ENCODE measurements around the gene PTPN18. TPM values are rescaled to one million over a fixed set of nuclear protein-coding genes. Genes with fewer than 3 reads are reported as not detected.

PTPN18 gene
- total and polyA plus RNA-seq, 2 donors (not counting 1 experiment from before 2014, with no cell fraction given) = 91.0 to 102 TPM

DNA sequence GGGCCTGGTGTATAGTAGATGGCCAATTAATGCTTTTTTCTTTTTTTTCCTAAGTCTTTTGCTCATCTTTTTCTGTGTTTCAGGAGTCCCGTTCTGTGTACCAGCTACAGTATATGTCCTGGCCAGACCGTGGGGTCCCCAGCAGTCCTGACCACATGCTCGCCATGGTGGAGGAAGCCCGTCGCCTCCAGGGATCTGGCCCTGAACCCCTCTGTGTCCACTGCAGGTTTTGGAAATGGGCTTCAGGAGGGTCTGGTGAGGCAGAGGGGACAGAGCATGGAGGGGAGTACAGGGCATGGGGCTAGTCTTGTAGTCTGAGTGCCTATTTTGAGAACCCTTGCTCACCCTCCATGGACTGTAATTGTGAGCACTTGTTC is 14.1 kb downstream of the PTPN18 start:
- 92% methylated on average over 5 of the region's 5 CpGs for WGBS (ENCODE audit: insufficient coverage)
- no peak overlapping the region for H3K4me2 ChIP-seq (replicated peaks; ENCODE audit: low read depth, low read length, poor library complexity, severe bottlenecking)
- H3K9me3 Mint-ChIP-seq (ENCODE audit: insufficient read depth) = no peaks in the 10 kb centered on the region
- ChIA-PET CTCF (interaction anchor here (1.7 kb wide), 1 partner anchor 27 kb away, joined by 7 read pairs; the partner anchor contains the start of gene IMP4), POLR2A (no interaction called here)
- peaks cover 15% of the 10 kb centered on the region for H4K20me1 ChIP-seq (ENCODE audit: control insufficient read depth, insufficient read depth, low read length, poor library complexity, severe bottlenecking)
- H3K27ac ChIP-seq (ENCODE audit: low read length in 2 of 2) = no peak overlapping the region
- H3K27me3 Mint-ChIP-seq = peaks cover 7% of the 10 kb centered on the region
- no peak overlapping the region for H3K4me3 ChIP-seq (ENCODE audit: control extremely low read depth in 1 of 5, extremely low read depth in 1 of 5, insufficient read depth in 1 of 5, low read depth in 2 of 5, low read length in 4 of 5)
- H3K4me1 Mint-ChIP-seq = peaks cover 44% of the 10 kb centered on the region
- H3K4me1 ChIP-seq (ENCODE audit: control insufficient read depth in 2 of 2, insufficient read depth in 2 of 2, low read length in 2 of 2) = peaks cover 21 to 47% of the 10 kb centered on the region in 2 donors
- no peaks in the 10 kb centered on the region for H3K27me3 ChIP-seq (replicated peaks in 1 of 4; ENCODE audit: control extremely low read depth in 1 of 4, control insufficient read depth in 3 of 4, insufficient read depth in 4 of 4, low read length in 3 of 4)
- TF ChIP-seq CTCF (IDR thresholded peaks at IDR 0.05) = no peak
- TF ChIP-seq EZH2 (IDR thresholded peaks at IDR 0.05; ENCODE audit: borderline replicate concordance, insufficient read depth, low read depth, low read length, poor library complexity, severe bottlenecking) = no peak
- H3K36me3 ChIP-seq (replicated peaks in 1 of 2; ENCODE audit: control extremely low read depth in 1 of 2, control insufficient read depth in 1 of 2, extremely low read depth in 1 of 2, insufficient read depth in 2 of 2, low read length in 1 of 2) = peaks cover 0 to 1% of the 10 kb centered on the region in 2 experiments
- peak overlapping the region; percentile 56 for H3K27ac Mint-ChIP-seq
- no peak overlapping the region for H3K9ac ChIP-seq (ENCODE audit: low read length)
- intact Hi-C loops (cut with micrococcal nuclease) = loop anchor here (5.0 kb wide), 1 partner anchor 1122 kb away; the partner anchor contains the start of gene MZT2A
- DNase-seq (no peak), ATAC-seq (ENCODE audit: low read depth) (no peak)
- peaks cover 0 to 8% (median 0%) of the 10 kb centered on the region in 3 donors for H3K9me3 ChIP-seq (ENCODE audit: control extremely low read depth in 1 of 3, control insufficient read depth in 2 of 3, insufficient read depth in 1 of 3, low read length in 2 of 3)
- no peak overlapping the region for H2AFZ ChIP-seq (ENCODE audit: insufficient read depth, low read depth, low read length, poor library complexity, severe bottlenecking)
- peak overlapping the region; percentile 32 for H3K4me3 Mint-ChIP-seq
- H3K79me2 ChIP-seq (ENCODE audit: control insufficient read depth, insufficient read depth, low read length) = peaks cover 30% of the 10 kb centered on the region

- no peak overlapping the region for H3K4me3 ChIP-seq (ENCODE audit: control extremely low read depth in 1 of 5, extremely low read depth in 1 of 5, insufficient read depth in 1 of 5, low read depth in 2 of 5, low read length in 4 of 5)
- H3K9me3 ChIP-seq (ENCODE audit: control extremely low read depth in 1 of 3, control insufficient read depth in 2 of 3, insufficient read depth in 1 of 3, low read length in 2 of 3) = peaks cover 0 to 8% (median 0%) of the 10 kb centered on the region in 3 donors
- H2AFZ ChIP-seq (ENCODE audit: insufficient read depth, low read depth, low read length, poor library complexity, severe bottlenecking) = peak overlapping the region; percentile 93
- peaks cover 3% of the 10 kb centered on the region for H3K27me3 Mint-ChIP-seq
- intact Hi-C loops (cut with micrococcal nuclease) = loop anchor here (5.0 kb wide), 1 partner anchor 1122 kb away; the partner anchor contains the start of gene MZT2A
- peaks cover 15% of the 10 kb centered on the region for H4K20me1 ChIP-seq (ENCODE audit: control insufficient read depth, insufficient read depth, low read length, poor library complexity, severe bottlenecking)
- H3K27ac Mint-ChIP-seq = peak overlapping the region; percentile 99
- H3K27me3 ChIP-seq (replicated peaks in 1 of 4; ENCODE audit: control extremely low read depth in 1 of 4, control insufficient read depth in 3 of 4, insufficient read depth in 4 of 4, low read length in 3 of 4) = no peaks in the 10 kb centered on the region
- peak overlapping the region; percentile 99 for H3K4me3 Mint-ChIP-seq
- POLR2A ChIA-PET = no interaction called here
- no peak for ATAC-seq (ENCODE audit: low read depth)
- peak overlapping the region; percentile 94 for H3K4me2 ChIP-seq (replicated peaks; ENCODE audit: low read depth, low read length, poor library complexity, severe bottlenecking)
- peaks cover 48% of the 10 kb centered on the region for H3K4me1 Mint-ChIP-seq
- CTCF ChIA-PET = interaction anchor here (1.0 to 1.7 kb wide), 2 partner anchors 28 to 35 kb away, joined by 3 to 7 read pairs; partner anchors contain the start of gene IMP4
- no peak for TF ChIP-seq EZH2 (IDR thresholded peaks at IDR 0.05; ENCODE audit: borderline replicate concordance, insufficient read depth, low read depth, low read length, poor library complexity, severe bottlenecking)
- no peak for TF ChIP-seq CTCF (IDR thresholded peaks at IDR 0.05)
- H3K27ac ChIP-seq (ENCODE audit: low read length in 2 of 2) = peak overlapping the region in 1 of 2 donors; percentile 76
- H3K79me2 ChIP-seq (ENCODE audit: control insufficient read depth, insufficient read depth, low read length) = peaks cover 30% of the 10 kb centered on the region
- no peaks in the 10 kb centered on the region for H3K9me3 Mint-ChIP-seq (ENCODE audit: insufficient read depth)
- peaks cover 21 to 47% of the 10 kb centered on the region in 2 donors for H3K4me1 ChIP-seq (ENCODE audit: control insufficient read depth in 2 of 2, insufficient read depth in 2 of 2, low read length in 2 of 2)
- 33% methylated on average over 9 of the region's 9 CpGs for WGBS (ENCODE audit: insufficient coverage)
- H3K9ac ChIP-seq (ENCODE audit: low read length) = no peak overlapping the region
- peak; percentile 48 for DNase-seq
- H3K36me3 ChIP-seq (replicated peaks in 1 of 2; ENCODE audit: control extremely low read depth in 1 of 2, control insufficient read depth in 1 of 2, extremely low read depth in 1 of 2, insufficient read depth in 2 of 2, low read length in 1 of 2) = peaks cover 0 to 6% of the 10 kb centered on the region in 2 experiments
Measured at GRCh38 chr2:130370490-130370889, 14.6 kb downstream of the PTPN18 start.
